Endothelial cell of umbilical vein (primary cell): ENCODE data around the gene RPL5. TPM values are rescaled to one million over a fixed set of nuclear protein-coding genes. Genes with fewer than 3 reads are reported as not detected.

ENCODE experiments used
- BruUV-seq: library from RNA; stranded (reverse); fragments of 400-500 nt; replicated peaks from 2 replicates; lab custom pipeline; 2021; lab: Mats Ljungman, UMichigan
- CTCF ChIA-PET: fragments of 300-600, 350-600 bp; sonication (Branson Sonifier 250); formaldehyde crosslinking; loops from one replicate; lab custom pipeline; 2021; ENCODE audit warnings: antibody characterized with exemption, inconsistent platforms; lab: Charles Lee
- POLR2A ChIA-PET: fragments of 300-600, 350-600 bp; sonication (Branson Sonifier 250); formaldehyde crosslinking; loops from one replicate; lab custom pipeline; 2021; ENCODE audit warnings: antibody characterized with exemption, inconsistent platforms; lab: Charles Lee
- DNase-seq: peaks from one replicate; pipeline ENCODE4 v3.0.0-alpha.2; 2011; ENCODE audit warnings: low read depth, low spot score
- FAIRE-seq: peaks from 2 replicates; lab custom pipeline; 2011; peaks lifted over from hg19 to GRCh38; lab: Jason Lieb, UNC
- H2AFZ ChIP-seq: 2 replicates; pipeline ENCODE4 v1.6.0; 2012; ENCODE audit warnings: low read depth, low read length, control low read depth, inconsistent platforms
- H3K27ac ChIP-seq: 2 replicates; pipeline ENCODE4 v1.5.1; 2011; ENCODE audit warnings: low read depth, mild to moderate bottlenecking, control low read depth, low read length, moderate library complexity; ENCODE audit not compliant: insufficient read depth
- H3K27me3 ChIP-seq, 2 experiments: 2 replicates each; pipeline versions ENCODE4 v1.6.0 to v1.6.1; 2011; ENCODE audit warnings: low read length in 2 of 2, mixed read lengths in 1 of 2; ENCODE audit not compliant: control insufficient read depth in 2 of 2, insufficient read depth in 2 of 2
- H3K36me3 ChIP-seq, 2 experiments: 2 replicates in 1 of 2; 3 replicates in 1 of 2; pipeline ENCODE4 v1.5.1; 2011; ENCODE audit warnings: low read length in 2 of 2, mild to moderate bottlenecking in 1 of 2, moderate library complexity in 1 of 2; ENCODE audit not compliant: control insufficient read depth in 2 of 2, insufficient read depth in 2 of 2; ENCODE audit errors: extremely low read depth in 1 of 2
- H3K4me1 ChIP-seq: 3 replicates; pipeline ENCODE4 v1.5.1; 2011; ENCODE audit warnings: mild to moderate bottlenecking, low read length; ENCODE audit not compliant: control insufficient read depth, insufficient read depth; ENCODE audit errors: extremely low read depth
- H3K4me2 ChIP-seq: 2 replicates; pipeline ENCODE4 v1.6.1; 2011; ENCODE audit warnings: low read length, control low read depth, mixed read lengths; ENCODE audit not compliant: insufficient read depth
- H3K4me3 ChIP-seq, 3 experiments: fragments of 200-600 bp in 1 of 3; sonication (generic), shearing (Covaris generic) in 1 of 3; replicated peaks in 1 of 3; 2 replicates each; pipeline ENCODE4 v1.5.1; 2011 to 2016; ENCODE audit warnings: control low read depth in 3 of 3, low read length in 3 of 3, mild to moderate bottlenecking in 2 of 3, inconsistent platforms in 1 of 3, low read depth in 1 of 3, moderate library complexity in 1 of 3; ENCODE audit not compliant: insufficient read depth in 1 of 3
- H3K79me2 ChIP-seq: 2 replicates; pipeline ENCODE4 v1.6.0; 2012; ENCODE audit warnings: low read length, inconsistent platforms; ENCODE audit not compliant: control insufficient read depth, insufficient read depth
- H3K9ac ChIP-seq: replicated peaks from 2 replicates; pipeline ENCODE3; 2011; ENCODE audit warnings: low read length, control low read depth; ENCODE audit not compliant: insufficient read depth; ENCODE audit errors: extremely low read depth
- H3K9me1 ChIP-seq: replicated peaks from 3 replicates; pipeline ENCODE4 v1.6.0; 2011; ENCODE audit warnings: mild to moderate bottlenecking, low read length; ENCODE audit not compliant: control insufficient read depth, insufficient read depth; ENCODE audit errors: extremely low read depth
- H3K9me3 ChIP-seq: replicated peaks from 2 replicates; pipeline ENCODE4 v1.5.1; 2012; ENCODE audit warnings: low read length, inconsistent platforms; ENCODE audit not compliant: control insufficient read depth, insufficient read depth
- H4K20me1 ChIP-seq: replicated peaks from 2 replicates; pipeline ENCODE3; 2011; ENCODE audit warnings: mild to moderate bottlenecking, low read length; ENCODE audit not compliant: control insufficient read depth, insufficient read depth; ENCODE audit errors: extremely low read depth
- EZH2 ChIP-seq: IDR thresholded peaks from 2 replicates; pipeline ENCODE4 v1.6.1; 2012; ENCODE audit warnings: borderline replicate concordance, low read depth, mild to moderate bottlenecking, moderate library complexity, low read length, inconsistent platforms; ENCODE audit not compliant: severe bottlenecking
- FOS ChIP-seq: IDR thresholded peaks from 2 replicates; pipeline ENCODE4 v1.6.1; 2011; ENCODE audit warnings: mild to moderate bottlenecking, low read length, moderate library complexity, borderline replicate concordance; ENCODE audit not compliant: insufficient read depth
- GATA2 ChIP-seq: IDR thresholded peaks from 2 replicates; pipeline ENCODE4 v1.7.0; 2011; ENCODE audit warnings: low read depth, mild to moderate bottlenecking, moderate library complexity, mixed read lengths, low read length; ENCODE audit not compliant: insufficient read length, insufficient read depth
- MAX ChIP-seq: IDR thresholded peaks from 2 replicates; pipeline ENCODE4 v1.6.1; 2011; ENCODE audit not compliant: insufficient read depth, insufficient read length
- MYC ChIP-seq: IDR thresholded peaks from one replicate; pipeline ENCODE4 v1.6.1; 2011; ENCODE audit warnings: mild to moderate bottlenecking, low read depth, low read length
- POLR2AphosphoS5 ChIP-seq: IDR thresholded peaks from 2 replicates; pipeline ENCODE4 v1.6.1; 2012; ENCODE audit warnings: low read depth, mild to moderate bottlenecking, control low read depth, low read length, moderate library complexity; ENCODE audit not compliant: insufficient read depth
- dilution Hi-C: fragments of 300-500 bp; cut with MboI; formaldehyde crosslinking; loops from one replicate; pipeline ENCODE4 v1.15.0; 2019; ENCODE audit warnings: low sequenced_read_pairs; ENCODE audit not compliant: extremely low pct_ligation_motif_present
- intact Hi-C: fragments of 100-400 bp; cut with micrococcal nuclease; formaldehyde crosslinking; loops from one replicate; pipeline ENCODE4 v1.10.0; 2022
- polyA plus RNA-seq, 4 experiments: library from polyadenylated mRNA; depleted of rRNA in 3 of 4; stranded (reverse) in 3 of 4; unstranded in 1 of 4; fragments of >200 nt; gene quantifications; 2 replicates each; pipeline versions ENCODE4 v1.2.1 to v1.2.3, GENCODE V29; 2011 to 2012; ENCODE audit warnings: missing spikeins in 1 of 4
- total RNA-seq: library from RNA; stranded (reverse); gene quantifications from 2 replicates; pipeline ENCODE4 v1.2.3, GENCODE V29; 2021
- TF ChIP-seq, protein P1 (sequence below), 2 donors: IDR thresholded peaks; 1 replicate in 1 of 2; 2 replicates in 1 of 2; pipeline ENCODE4 v1.5.1; 2011; ENCODE audit warnings: low read length in 2 of 2, mild to moderate bottlenecking in 2 of 2, moderate library complexity in 2 of 2, control low read depth in 1 of 2, inconsistent platforms in 1 of 2, low read depth in 1 of 2; ENCODE audit not compliant: insufficient read depth in 1 of 2; ENCODE audit errors: extremely low read depth in 1 of 2

Gene RPL5
- total and polyA plus RNA-seq, 2 donors (not counting 3 experiments of a cell fraction or from before 2014, with no cell fraction given), result 1,109 to 1,237 TPM

DNA sequence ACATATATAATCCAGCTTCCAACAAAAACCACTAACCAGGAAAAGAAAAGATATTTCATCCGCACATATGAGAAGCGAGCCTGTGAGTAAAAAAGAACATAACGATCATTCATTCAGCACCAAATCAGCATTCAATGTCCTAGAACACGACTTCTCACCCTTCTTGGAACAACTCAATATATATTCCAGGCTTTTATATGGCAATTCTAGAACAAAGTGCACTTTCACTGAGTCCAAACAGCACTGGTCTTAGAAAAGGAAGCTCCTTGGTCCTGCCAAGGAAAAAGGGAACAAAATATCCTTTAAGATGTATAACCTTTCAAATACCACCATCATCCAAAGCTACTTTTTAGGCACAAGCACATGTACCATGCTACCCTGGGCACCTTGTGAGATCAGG, 44.5 kb downstream of the RPL5 start:
- intact Hi-C loops (no loop called here), dilution Hi-C loops (no loop called here)
- Histone ChIP-seq H3K27ac (no peak overlapping the region), H3K4me3 (no peak overlapping the region), H2AFZ (no peak overlapping the region), H3K9me1 (no peaks in the 10 kb centered on the region), H3K4me1 (no peaks in the 10 kb centered on the region), H3K9me3 (no peaks in the 10 kb centered on the region), H3K36me3 (no peaks in the 10 kb centered on the region), H4K20me1 (no peaks in the 10 kb centered on the region), H3K9ac (no peak overlapping the region), H3K27me3 (peaks cover 2 to 6% of the 10 kb centered on the region in 2 experiments), H3K4me2 (no peak overlapping the region), H3K79me2 (no peaks in the 10 kb centered on the region)
- POLR2A ChIA-PET, result no interaction called here
- CTCF ChIA-PET, result interaction anchor here (1.1 kb wide), 1 partner anchor 117 kb away, joined by 3 read pairs; no protein-coding TSS in a partner anchor
- no TSS peak for BruUV-seq
- DNase-seq, result no peak
- no peak for TF ChIP-seq MYC
- TF ChIP-seq POLR2AphosphoS5, result no peak
- TF ChIP-seq MAX, result no peak
- TF ChIP-seq, protein P1, sequence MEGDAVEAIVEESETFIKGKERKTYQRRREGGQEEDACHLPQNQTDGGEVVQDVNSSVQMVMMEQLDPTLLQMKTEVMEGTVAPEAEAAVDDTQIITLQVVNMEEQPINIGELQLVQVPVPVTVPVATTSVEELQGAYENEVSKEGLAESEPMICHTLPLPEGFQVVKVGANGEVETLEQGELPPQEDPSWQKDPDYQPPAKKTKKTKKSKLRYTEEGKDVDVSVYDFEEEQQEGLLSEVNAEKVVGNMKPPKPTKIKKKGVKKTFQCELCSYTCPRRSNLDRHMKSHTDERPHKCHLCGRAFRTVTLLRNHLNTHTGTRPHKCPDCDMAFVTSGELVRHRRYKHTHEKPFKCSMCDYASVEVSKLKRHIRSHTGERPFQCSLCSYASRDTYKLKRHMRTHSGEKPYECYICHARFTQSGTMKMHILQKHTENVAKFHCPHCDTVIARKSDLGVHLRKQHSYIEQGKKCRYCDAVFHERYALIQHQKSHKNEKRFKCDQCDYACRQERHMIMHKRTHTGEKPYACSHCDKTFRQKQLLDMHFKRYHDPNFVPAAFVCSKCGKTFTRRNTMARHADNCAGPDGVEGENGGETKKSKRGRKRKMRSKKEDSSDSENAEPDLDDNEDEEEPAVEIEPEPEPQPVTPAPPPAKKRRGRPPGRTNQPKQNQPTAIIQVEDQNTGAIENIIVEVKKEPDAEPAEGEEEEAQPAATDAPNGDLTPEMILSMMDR (IDR thresholded peaks at IDR 0.05; ENCODE audit: extremely low read depth in 1 of 2, insufficient read depth in 1 of 2, low read depth in 1 of 2, low read length in 2 of 2), result no peak
- TF ChIP-seq GATA2, result no peak
- no peak for TF ChIP-seq EZH2
- no peak for TF ChIP-seq FOS
- FAIRE-seq, result no peak
